ENCODE data around the gene SORCS2. TPM values are rescaled to one million over a fixed set of nuclear protein-coding genes. Genes with fewer than 3 reads are reported as not detected.

SORCS2 gene
- total and polyA plus RNA-seq, 2 of the 4 experiments (the other 2 are of a cell fraction): 0.36 to 0.62 TPM

- TF ChIP-seq POLR2A (IDR thresholded peaks at IDR 0.05; ENCODE audit: low read depth, low read length): no peak
- Histone ChIP-seq H3K27me3 (ENCODE audit: control insufficient read depth, insufficient read depth, low read length) (peaks cover 18% of the 10 kb centered on the region; the same call in 1 of the 2 replicates), H4K20me1 (ENCODE audit: insufficient read depth, low read length) (no peaks in the 10 kb centered on the region), H3K4me1 (ENCODE audit: control insufficient read depth, insufficient read depth, low read length) (no peaks in the 10 kb centered on the region), H3K9me1 (ENCODE audit: insufficient read depth, low read length) (no peaks in the 10 kb centered on the region), H3K4me2 (ENCODE audit: low read depth, low read length) (no peak overlapping the region), H4K91ac (ENCODE audit: insufficient read depth, low read depth, low read length) (no peak overlapping the region), H3K9ac (ENCODE audit: low read depth, low read length) (no peak overlapping the region), H2BK5ac (ENCODE audit: low read depth, low read length, poor library complexity, severe bottlenecking) (no peak overlapping the region), H3K4ac (ENCODE audit: low read depth, low read length) (no peak overlapping the region), H3K18ac (ENCODE audit: low read depth, low read length) (no peak overlapping the region), H2AFZ (replicated peaks; ENCODE audit: low read length, poor library complexity) (no peak overlapping the region), H3K79me1 (ENCODE audit: low read depth in 1 of 2, low read length in 2 of 2) (no peaks in the 10 kb centered on the region), H4K5ac (ENCODE audit: low read depth, low read length) (no peak overlapping the region), H2AK9ac (replicated peaks; ENCODE audit: low read depth, low read length, poor library complexity) (no peak overlapping the region), H2AK5ac (ENCODE audit: low read depth, low read length) (no peak overlapping the region), H3K23ac (ENCODE audit: low read depth, low read length) (no peak overlapping the region), H3K4me3 (ENCODE audit: insufficient read depth, low read depth, low read length) (no peak overlapping the region), H3K27ac (ENCODE audit: insufficient read depth, low read length) (no peak overlapping the region), H3K14ac (replicated peaks; ENCODE audit: low read depth, low read length) (no peak overlapping the region), H3K9me3 (ENCODE audit: control insufficient read depth, insufficient read depth, low read length) (peaks cover 13% of the 10 kb centered on the region), H3K36me3 (ENCODE audit: control insufficient read depth, insufficient read depth, low read length) (no peaks in the 10 kb centered on the region), H2BK15ac (ENCODE audit: low read depth, low read length) (no peak overlapping the region), H2BK20ac (ENCODE audit: low read depth, low read length) (no peak overlapping the region), H3K56ac (ENCODE audit: extremely low read depth, insufficient read depth, low read length) (no peak overlapping the region), H4K8ac (ENCODE audit: low read depth in 2 of 2, low read length in 2 of 2) (no peak overlapping the region), H2BK120ac (ENCODE audit: low read depth, low read length) (no peak overlapping the region)
- dilution Hi-C loops (cut with HindIII; ENCODE audit: low sequenced_read_pairs, unreplicated experiment) (no loop called here), in situ Hi-C loops (cut with MboI; ENCODE audit: low sequenced_read_pairs) (no loop called here), intact Hi-C loops (cut with micrococcal nuclease) (no loop called here)
- WGBS, 2 experiments (ENCODE audit: extremely low coverage in 2 of 2, insufficient read length in 1 of 2): 7% methylated on average over 3 of the region's 18 CpGs; no CpG with 5 or more reads in 1 of the 2 experiments
- CTCF ChIA-PET: no interaction called here
- BruUV-seq (replicated peaks): no TSS peak
- POLR2A ChIA-PET (ENCODE audit: unreplicated experiment): no interaction called here
- DNase-seq (no peak), ATAC-seq (ENCODE audit: low read depth) (no peak; the same call in 1 of the 2 replicates)
Measured at GRCh38 chr4:7322166-7322991, 130.0 kb downstream of the SORCS2 start.
